Muscle of leg (tissue), 11 donors: ENCODE data around the gene OSBPL3. TPM values are rescaled to one million over a fixed set of nuclear protein-coding genes. Genes with fewer than 3 reads are reported as not detected.

ENCODE experiments used
- DNase-seq: peaks from one replicate; pipeline ENCODE4 v3.0.0; 2013
- H3K27ac ChIP-seq: one replicate; pipeline ENCODE4 v1.5.1; 2013; ENCODE audit warnings: mild to moderate bottlenecking, low read length, control low read depth
- H3K27me3 ChIP-seq: one replicate; pipeline ENCODE4 v1.6.1; 2013; ENCODE audit warnings: low read length; ENCODE audit not compliant: control insufficient read depth, insufficient read depth
- H3K36me3 ChIP-seq: one replicate; pipeline ENCODE4 v1.6.1; 2013; ENCODE audit warnings: low read length; ENCODE audit not compliant: control insufficient read depth, insufficient read depth
- H3K4me1 ChIP-seq: one replicate; pipeline ENCODE4 v1.6.1; 2013; ENCODE audit warnings: low read length; ENCODE audit not compliant: control insufficient read depth, insufficient read depth
- H3K4me3 ChIP-seq: one replicate; pipeline ENCODE4 v1.5.1; 2013; ENCODE audit warnings: low read length, control low read depth
- H3K9me3 ChIP-seq: replicated peaks from 2 replicates; pipeline ENCODE4 v1.6.1; 2013; ENCODE audit warnings: low read depth, low read length; ENCODE audit not compliant: control insufficient read depth
- WGBS: methylation state at CpG from one replicate; pipeline ENCODE4 v1.1.5; 2013; ENCODE audit warnings: missing lambda C conversion rate; ENCODE audit not compliant: insufficient coverage; 5-methylcytosine and 5-hydroxymethylcytosine counted together
- polyA plus RNA-seq, 8 donors: library from polyadenylated mRNA; unstranded; fragments of 120-200 nt; gene quantifications; one replicate each; pipeline versions ENCODE4 v1.2.1 to v1.2.3, GENCODE V29; 2013; ENCODE audit warnings: inconsistent platforms in 1 of 8, low replicate concordance in 1 of 8; ENCODE audit not compliant: insufficient read length in 8 of 8, insufficient read depth in 1 of 8
- total RNA-seq: library from RNA; stranded (reverse); fragments of 120-200 nt; gene quantifications from one replicate; pipeline ENCODE4 v1.2.4, GENCODE V29; 2013

OSBPL3 gene
- total and polyA plus RNA-seq, 9 donors = 2.4 to 5.1 (median 3.7) TPM

DNA sequence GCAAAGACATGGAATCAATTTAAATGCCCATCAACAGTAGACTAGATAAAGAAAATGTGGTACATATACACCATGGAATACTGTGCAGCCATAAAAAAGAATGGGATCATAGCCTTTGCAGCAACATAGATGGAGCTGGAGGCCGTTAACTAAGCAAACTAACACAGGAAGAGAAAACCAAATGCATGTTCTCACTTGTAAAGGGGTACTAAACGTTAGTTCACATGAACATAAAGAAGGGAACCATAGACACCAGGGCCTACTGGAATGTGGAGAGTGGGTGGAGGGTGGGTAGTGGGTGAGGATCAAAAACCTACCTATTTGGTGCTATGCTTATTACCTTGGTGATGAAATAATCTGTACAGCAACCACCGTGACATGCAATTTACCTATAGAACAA lies 144.3 kb downstream of the OSBPL3 start:
- Histone ChIP-seq H3K27ac (no peak overlapping the region), H3K4me3 (no peak overlapping the region), H3K27me3 (no peaks in the 10 kb centered on the region), H3K9me3 (no peaks in the 10 kb centered on the region), H3K36me3 (no peaks in the 10 kb centered on the region), H3K4me1 (peaks cover 4% of the 10 kb centered on the region)
- no peak for DNase-seq
- WGBS = 60% methylated on average over 1 of the region's 3 CpGs

DNA sequence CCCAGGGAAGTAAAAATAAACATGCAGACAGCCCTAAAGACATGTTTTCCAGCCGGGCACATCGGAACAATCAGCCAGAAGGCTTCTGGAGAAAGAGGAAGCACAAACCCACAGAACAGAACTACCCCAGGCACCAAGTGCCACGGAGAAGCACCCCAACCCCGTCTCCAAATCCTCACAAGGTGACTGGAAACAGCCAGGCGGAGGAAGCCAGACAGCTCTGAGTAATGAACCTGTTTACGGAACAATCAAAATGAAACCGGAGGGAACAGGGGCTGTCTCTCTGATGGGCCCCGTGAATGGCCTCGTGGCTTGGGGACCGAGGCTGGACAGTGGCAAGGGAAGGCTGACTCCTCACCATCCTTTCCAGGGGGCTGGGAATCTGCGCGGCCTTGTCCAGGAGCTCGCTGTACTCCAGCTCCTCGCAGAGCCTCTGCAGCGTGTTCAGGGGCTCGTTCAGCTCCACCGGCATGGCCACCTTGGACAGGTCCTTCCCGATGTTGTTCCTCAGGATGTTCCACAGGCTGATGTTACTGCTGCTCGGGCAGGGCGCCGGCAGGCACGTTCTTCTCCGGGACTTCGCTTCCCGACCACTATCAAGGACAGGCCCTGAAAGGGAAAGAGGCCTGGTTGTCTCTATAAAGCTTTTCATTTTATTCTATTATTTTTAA lies 145.7 kb downstream of the OSBPL3 start:
- H3K27ac ChIP-seq = peak overlapping the region; percentile 61

DNA sequence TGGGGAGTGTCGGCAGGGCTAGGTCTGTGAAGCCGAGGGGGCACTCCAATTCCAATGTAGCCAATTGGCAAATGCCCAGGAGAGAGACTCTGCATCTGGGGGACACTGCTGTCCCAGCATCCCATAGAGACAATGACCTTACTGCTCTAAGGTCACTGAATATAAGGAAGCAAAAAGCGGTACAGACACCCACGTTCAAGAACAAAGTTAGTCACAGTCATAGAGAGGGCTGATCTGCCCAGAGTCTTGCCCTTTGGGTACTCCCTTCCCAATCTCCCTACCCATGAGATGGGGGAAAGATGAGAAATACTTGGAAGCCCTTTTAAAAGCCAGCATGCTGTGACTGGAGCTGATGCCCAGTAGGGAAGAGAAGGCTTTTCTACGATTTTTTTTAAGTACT lies 146.4 kb downstream of the OSBPL3 start:
- WGBS = no CpG with 5 or more reads among the region's 5 CpGs
- H3K9me3 ChIP-seq = no peaks in the 10 kb centered on the region
- no peaks in the 10 kb centered on the region for H3K27me3 ChIP-seq
- no peak for DNase-seq
- H3K4me3 ChIP-seq = no peak overlapping the region
- H3K27ac ChIP-seq = peak overlapping the region; percentile 61
- H3K36me3 ChIP-seq = no peaks in the 10 kb centered on the region
- H3K4me1 ChIP-seq = peaks cover 14% of the 10 kb centered on the region

More for the DNA sequence above, 145.7 kb downstream of the OSBPL3 start:
- DNase-seq = peak; percentile 67
- Histone ChIP-seq H3K9me3 (no peaks in the 10 kb centered on the region), H3K36me3 (no peaks in the 10 kb centered on the region), H3K4me1 (peaks cover 11% of the 10 kb centered on the region), H3K27me3 (no peaks in the 10 kb centered on the region), H3K4me3 (no peak overlapping the region)
- 72% methylated on average over 19 of the region's 25 CpGs for WGBS

DNA sequence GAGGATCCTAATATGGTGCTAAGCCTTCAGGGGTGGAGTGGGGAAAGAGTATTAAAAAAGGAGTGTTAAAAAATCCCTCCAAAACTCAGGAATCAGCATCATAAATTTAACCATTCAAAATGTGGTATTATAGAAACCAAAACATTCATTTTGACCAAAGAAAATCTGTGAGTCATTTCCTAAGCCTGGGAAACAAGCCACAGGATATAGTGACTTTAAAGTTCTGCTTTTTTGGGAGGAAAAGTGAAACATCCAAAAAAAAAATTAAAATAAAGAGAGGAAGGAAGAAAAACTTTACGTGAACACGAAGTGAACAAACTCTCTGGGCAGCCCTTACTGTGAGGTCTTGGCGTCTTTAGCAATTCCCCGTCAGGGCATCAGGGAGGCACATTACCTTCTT lies 148.7 kb downstream of the OSBPL3 start:
- Histone ChIP-seq H3K27ac (no peak overlapping the region), H3K4me3 (no peak overlapping the region)
- WGBS = 82% methylated on average over 2 of the region's 4 CpGs

DNA sequence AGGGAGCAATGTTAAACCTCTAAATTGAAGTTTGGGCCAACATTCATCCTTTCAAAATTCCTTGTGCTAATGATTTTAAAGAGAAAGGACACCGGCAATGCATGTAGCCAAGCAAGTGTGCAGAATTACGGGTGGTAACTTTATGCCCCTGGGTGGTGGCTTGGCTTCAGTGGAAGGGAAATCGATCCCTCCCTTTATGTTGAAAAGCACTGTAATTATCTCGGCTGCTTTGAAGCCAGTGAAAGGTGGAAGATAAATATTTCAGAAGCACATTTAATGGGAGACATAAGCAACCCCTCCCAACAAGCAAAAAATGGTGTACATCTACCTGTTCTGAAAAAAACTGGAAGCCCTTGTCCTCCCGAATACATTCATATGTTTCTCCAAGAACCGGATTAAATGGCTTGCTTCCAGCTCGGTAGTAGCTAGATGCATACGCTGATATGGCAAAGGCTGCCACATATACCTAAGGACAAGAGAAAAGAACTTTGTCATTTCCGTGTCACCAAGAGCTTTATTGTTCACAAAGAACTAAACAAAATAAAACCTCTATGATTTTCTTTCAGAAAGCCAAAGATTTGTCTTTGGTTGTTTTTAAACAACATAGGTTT lies 149.4 kb downstream of the OSBPL3 start:
- H3K27ac ChIP-seq = no peak overlapping the region

More for the DNA sequence above, 148.7 kb downstream of the OSBPL3 start:
- DNase-seq = peak; percentile 49
- Histone ChIP-seq H3K27me3 (no peaks in the 10 kb centered on the region), H3K36me3 (no peaks in the 10 kb centered on the region), H3K4me1 (peaks cover 16% of the 10 kb centered on the region), H3K9me3 (no peaks in the 10 kb centered on the region)

DNA sequence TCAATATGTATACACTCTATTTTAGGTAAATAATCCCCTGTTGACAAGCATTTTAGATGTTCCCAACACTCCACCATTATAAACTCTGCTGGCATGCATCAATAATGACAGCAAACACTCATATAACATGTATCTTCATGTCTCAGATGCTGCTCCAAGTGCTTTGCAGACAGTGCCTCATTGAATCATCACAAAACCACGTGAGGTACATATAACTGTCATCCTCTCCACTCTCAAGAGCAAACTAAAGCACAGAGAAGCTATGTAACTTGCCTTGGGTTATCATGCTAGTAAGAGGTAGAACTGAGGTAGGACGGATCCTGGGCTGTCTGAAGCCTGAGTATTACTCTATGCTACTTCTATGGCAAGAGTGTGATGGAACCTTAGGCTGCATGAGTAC lies 150.2 kb downstream of the OSBPL3 start:
- H3K4me1 ChIP-seq = peaks cover 24% of the 10 kb centered on the region
- WGBS = no CpG with 5 or more reads among the region's 2 CpGs
- H3K4me3 ChIP-seq = no peak overlapping the region
- H3K9me3 ChIP-seq = no peaks in the 10 kb centered on the region
- no peaks in the 10 kb centered on the region for H3K27me3 ChIP-seq
- no peak for DNase-seq
- no peaks in the 10 kb centered on the region for H3K36me3 ChIP-seq
- no peak overlapping the region for H3K27ac ChIP-seq

More for the DNA sequence above, 149.4 kb downstream of the OSBPL3 start:
- no peaks in the 10 kb centered on the region for H3K9me3 ChIP-seq
- H3K36me3 ChIP-seq = no peaks in the 10 kb centered on the region
- 78% methylated on average over 4 of the region's 9 CpGs for WGBS
- H3K27me3 ChIP-seq = no peaks in the 10 kb centered on the region
- no peak overlapping the region for H3K4me3 ChIP-seq
- H3K4me1 ChIP-seq = peaks cover 21% of the 10 kb centered on the region
- no peak for DNase-seq

DNA sequence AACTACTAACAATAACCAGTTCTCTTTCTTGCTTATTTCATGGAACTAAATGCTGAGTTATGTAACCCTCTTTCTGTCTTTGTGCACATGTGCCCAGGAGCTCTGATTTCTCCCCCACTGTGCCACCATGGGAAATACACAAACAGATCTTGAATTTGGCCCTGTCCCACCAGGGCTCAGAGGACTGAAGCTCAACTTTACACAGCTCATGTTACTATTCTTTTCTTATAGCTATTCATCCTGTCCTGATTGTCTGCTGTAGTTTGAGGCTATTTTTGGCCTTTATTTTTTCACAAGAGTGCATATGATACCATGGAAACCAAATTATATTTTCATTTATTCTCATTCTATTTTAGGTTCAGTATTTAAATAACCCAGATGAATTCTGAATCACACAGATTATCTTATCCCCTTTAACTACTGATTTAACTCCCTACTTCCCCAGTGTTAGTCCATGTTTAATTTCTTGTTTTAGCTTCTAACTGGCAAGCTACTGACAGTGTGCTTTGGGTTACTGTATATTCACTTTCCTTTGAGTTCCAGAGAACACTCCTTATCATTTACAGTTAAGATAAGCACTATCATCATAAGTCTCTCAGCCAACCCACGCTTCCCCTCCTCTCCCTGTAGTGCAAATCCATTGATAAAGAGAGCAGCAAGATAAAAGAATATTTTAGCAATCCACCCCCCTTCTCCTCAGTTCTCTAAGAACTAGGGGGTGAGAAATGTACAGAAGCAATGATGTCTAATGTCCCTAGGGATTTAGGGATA lies 150.9 kb downstream of the OSBPL3 start:
- H3K4me1 ChIP-seq = peaks cover 26% of the 10 kb centered on the region
- DNase-seq = peak; percentile 59

DNA sequence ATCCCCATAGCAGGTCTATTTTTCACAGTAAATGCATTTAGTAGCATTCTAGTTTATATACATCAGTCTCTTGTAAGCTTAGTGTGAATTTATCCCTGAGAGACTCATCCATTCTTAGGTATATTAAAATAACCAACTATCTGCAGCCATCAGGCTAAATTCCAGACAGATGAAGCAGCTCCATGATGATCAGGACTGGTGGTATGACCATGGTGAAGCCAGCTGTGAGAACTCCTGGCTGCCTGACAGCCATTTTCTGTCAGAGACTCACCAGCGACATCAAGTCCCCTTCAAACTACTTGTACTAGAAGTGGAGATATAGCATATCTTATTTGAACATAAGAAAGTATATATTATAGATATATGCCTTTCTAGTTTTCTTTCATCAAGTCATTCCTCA lies 152.4 kb downstream of the OSBPL3 start:
- no CpG with 5 or more reads among the region's 1 CpG for WGBS

More for the DNA sequence above, 150.9 kb downstream of the OSBPL3 start:
- H3K36me3 ChIP-seq = no peaks in the 10 kb centered on the region
- no peak overlapping the region for H3K4me3 ChIP-seq
- peak overlapping the region; percentile 50 for H3K27ac ChIP-seq
- no peaks in the 10 kb centered on the region for H3K9me3 ChIP-seq
- no CpG with 5 or more reads among the region's 1 CpG for WGBS
- H3K27me3 ChIP-seq = no peaks in the 10 kb centered on the region

DNA sequence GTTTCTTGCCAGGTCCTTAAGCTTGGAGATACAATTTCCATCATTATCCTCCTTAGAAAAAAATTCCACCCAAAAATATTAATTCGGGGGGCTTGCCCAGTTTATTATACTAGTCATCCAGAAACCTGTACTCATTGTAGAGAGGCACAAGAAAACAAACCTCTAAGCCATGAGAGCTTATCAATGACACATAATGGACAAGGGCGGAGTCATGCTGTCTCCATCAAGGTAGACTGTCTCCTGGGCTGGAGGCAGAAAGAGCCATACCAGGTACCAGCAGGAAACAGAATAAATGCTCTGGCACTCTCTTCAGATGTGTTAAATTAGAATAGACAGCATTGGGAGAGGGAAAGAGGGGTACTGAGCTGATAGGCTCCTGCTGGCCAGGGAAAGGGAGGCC lies 153.0 kb downstream of the OSBPL3 start:
- no peak for DNase-seq
- Histone ChIP-seq H3K36me3 (no peaks in the 10 kb centered on the region), H3K4me3 (no peak overlapping the region), H3K4me1 (peaks cover 23% of the 10 kb centered on the region), H3K27ac (no peak overlapping the region), H3K27me3 (no peaks in the 10 kb centered on the region), H3K9me3 (no peaks in the 10 kb centered on the region)
- no CpG with 5 or more reads among the region's 2 CpGs for WGBS

More for the DNA sequence above, 152.4 kb downstream of the OSBPL3 start:
- Histone ChIP-seq H3K36me3 (no peaks in the 10 kb centered on the region), H3K9me3 (no peaks in the 10 kb centered on the region), H3K27ac (no peak overlapping the region), H3K27me3 (no peaks in the 10 kb centered on the region), H3K4me1 (peaks cover 23% of the 10 kb centered on the region), H3K4me3 (no peak overlapping the region)
- no peak for DNase-seq

DNA sequence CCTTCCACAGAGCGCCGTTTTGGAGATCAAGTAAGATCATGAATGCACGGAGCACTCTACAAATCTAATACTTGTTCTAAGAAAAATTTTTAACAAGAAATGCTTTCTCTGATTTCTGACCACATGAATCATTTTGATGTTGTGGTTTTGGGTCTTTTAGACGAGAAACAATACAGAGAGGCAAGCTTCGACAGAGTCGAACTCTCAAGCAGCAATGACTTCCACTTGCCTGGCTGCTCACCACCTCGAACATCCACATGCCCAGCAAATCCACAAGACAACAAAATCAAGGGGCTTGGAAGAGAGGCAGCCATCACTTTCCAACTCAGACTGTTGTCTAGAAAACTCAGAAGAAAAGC lies 153.3 kb downstream of the OSBPL3 start:
- H3K36me3 ChIP-seq = no peaks in the 10 kb centered on the region
- DNase-seq = no peak
- WGBS = 93% methylated on average over 4 of the region's 7 CpGs
- H3K27ac ChIP-seq = no peak overlapping the region
- peaks cover 23% of the 10 kb centered on the region for H3K4me1 ChIP-seq
- H3K27me3 ChIP-seq = no peaks in the 10 kb centered on the region
- no peak overlapping the region for H3K4me3 ChIP-seq
- H3K9me3 ChIP-seq = no peaks in the 10 kb centered on the region
